ENCODE data around the gene SOX13.

Gene SOX13

DNA sequence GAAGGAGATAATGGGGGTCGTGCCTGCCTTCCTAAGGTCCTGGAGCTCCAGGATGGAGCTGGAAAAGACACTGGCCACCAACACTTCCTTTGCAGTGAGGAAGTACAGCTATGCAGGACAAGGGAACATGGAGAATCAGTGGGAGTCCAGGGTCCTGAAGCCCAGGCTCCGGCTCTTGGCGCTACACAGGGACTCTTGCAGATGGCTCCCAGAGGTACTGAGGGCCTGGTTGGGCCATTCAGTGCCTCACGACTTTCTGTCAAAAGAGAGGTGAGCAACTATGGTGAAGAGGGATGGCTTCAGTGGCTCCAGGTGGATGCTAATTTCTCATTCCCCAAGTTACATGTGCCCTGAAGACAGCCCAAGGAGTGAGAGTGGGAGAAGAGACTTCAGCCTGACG, 80.8 kb downstream of the SOX13 start:
- no peak for DNase-seq (ENCODE audit: low read depth in 2 of 2)

DNA sequence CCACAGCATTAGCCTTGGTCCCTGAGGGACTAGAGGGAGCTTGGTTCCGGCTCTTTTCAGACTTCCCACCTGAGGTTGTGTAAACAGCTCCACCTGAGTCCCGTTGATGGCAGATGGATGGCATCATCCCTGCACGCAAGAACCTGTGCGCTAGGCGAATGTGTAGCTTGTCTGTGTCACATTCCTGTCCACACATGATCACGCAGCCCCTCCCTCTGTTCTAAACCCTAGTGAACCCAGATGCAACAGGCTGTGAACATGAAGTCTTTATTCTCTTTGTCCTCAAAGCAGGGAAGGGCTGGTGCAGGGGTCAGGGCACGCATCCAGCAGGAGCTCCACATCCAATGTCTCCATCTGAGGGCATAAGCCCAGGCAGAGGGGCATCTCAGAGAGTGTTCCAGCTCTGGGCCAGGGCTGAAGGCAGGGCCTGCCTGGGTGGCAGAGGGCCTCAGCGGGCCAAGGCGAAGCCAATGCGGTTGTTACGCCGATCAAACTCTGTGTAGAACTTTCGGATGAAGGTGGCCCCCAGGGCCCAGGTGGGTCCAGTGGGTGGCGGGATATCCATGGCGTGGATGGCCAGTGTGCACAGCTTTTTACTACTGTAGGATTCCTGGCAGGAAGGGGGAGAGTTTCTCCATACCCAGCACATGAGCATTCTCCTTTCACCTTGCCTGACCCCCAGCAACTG, 81.8 kb downstream of the SOX13 start:
- no peak for DNase-seq (ENCODE audit: low read depth in 2 of 2)

DNA sequence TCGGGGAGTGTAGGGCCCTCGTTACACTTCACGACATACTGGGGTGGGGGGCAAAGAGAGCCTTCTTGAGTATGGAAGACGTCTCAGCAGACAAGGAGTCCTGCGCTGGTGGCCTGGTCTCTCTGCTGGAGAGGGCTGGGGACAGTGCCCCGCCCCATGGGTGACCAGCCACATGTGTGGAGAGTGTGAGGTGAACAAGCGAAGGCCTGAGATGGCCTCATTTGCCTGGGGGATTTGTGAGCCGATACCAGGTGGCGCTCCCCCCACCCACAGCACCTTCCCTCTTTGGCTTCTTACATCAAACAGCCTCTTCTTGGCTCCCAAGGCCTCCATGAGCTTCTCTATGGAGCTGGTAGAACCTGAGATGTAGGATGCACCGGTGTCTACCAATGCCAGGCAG, 83.0 kb downstream of the SOX13 start:
- DNase-seq (ENCODE audit: low read depth in 2 of 2): no peak

DNA sequence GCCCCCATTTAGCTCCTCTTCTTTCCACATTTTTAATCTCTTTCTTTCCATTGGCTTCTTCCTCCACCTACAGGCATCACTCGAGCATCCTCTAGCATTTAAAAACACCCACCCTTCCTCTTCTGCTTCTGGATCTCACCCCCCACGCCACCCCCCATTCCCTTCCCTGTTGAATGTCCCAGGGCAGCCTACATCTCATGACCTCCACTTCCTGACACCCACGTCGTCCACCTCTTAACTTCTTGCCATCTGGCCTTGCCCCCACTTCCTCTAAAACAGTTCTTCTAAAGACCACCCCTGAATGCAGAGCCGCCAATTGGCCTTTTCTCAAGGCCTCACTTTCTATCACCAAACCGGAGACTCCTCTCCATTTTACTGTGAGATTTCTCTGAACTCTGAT, 85.0 kb downstream of the SOX13 start:
- no peak for DNase-seq (ENCODE audit: low read depth in 2 of 2)

DNA sequence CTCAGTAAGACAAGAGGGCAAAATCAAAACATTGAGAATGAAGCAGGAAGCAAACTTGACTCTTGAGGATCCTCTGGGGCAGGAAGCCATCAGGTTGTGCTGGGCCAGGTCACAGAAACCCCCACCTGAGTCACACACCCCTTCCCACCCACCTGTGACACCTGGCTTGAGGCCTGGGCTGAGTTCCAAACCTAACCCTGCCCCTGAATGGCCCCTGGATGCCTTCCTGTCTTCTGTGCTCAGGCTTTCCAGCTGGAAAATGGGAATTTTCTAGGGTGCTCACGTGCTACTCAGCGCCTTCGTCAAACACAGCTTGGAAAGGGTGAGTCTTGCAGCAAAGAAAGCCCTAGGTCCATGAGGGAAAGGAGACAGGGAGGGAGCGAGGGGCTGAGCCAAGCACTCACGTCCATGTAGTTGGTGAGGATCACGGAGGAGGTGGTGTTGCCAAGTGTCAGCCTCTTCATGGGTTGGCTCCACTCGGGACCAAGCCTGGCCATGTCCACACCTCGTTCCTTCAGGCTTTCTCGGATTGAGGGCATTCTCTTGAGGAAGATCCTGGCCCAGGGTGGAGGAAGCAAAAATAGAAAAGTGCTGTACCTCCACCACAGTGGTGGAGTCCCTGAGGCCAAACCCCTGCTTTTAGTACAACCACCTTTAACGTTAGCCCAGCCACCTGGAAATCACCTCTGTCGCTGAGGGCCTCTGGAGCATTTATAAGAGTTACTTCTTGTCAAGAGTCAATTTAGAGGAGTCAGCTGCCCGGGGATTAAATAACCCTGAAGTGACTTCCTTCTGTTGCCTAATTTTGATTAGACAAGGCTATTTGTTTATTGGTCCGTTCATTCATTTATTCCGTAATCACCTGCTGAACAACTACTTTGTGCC, 88.9 kb downstream of the SOX13 start:
- DNase-seq (ENCODE audit: low read depth in 2 of 2): no peak

DNA sequence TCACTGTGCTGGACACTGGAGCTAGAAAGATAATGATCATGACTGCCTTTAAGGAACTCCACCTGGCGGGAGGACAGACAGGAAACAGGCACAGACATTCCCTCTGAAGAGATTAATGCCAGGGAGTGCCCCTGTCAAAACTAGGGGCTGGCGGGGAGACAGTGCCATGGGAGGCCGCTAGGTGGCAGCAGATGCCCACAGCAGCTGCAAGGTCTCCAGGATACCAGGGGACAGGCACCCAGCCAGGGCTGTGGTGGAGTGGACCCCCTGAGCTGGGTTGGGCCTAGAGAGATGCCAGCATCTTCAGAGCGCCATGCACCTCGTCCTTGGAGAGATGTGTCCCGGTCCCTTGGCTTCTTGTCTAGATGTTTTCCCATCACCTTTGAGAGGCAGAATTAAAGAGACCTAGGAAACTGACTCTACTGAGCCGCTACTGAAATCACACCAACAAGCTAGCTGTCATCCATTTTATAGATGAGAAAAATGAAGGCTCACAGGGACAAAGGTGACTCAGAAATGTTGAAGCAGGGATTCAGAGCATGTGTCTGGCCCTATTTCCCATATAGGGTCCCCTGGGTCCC, 89.7 kb downstream of the SOX13 start:
- peak; percentile 29 to 35 for DNase-seq (ENCODE audit: low read depth in 2 of 2)

DNA sequence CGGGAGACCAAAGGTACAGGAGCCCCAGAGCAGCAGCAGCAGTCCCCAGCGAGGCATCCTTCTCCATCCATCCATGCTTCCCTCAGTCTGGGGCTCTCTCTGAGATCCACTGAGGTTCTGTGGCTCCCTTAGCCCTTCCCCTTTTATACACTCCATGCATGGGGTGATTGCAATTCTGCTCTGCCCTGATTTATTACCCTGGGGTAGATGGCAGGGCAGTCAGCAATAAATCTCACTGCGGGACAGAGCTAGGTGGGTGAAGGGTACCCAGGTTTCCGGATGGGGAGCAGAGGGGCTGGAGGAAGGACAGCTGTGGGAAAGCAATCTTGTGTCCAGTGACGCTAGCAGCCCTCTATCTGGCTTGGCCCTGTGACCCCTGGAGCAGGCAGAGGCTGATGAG, 93.3 kb downstream of the SOX13 start, which contains the start of gene REN:
REN (minus strand) TSS at position 119 of the 400 bp plus-strand sequence; CDS start at position 75, 44 bp downstream.
- no peak for DNase-seq (ENCODE audit: low read depth in 2 of 2)

DNA sequence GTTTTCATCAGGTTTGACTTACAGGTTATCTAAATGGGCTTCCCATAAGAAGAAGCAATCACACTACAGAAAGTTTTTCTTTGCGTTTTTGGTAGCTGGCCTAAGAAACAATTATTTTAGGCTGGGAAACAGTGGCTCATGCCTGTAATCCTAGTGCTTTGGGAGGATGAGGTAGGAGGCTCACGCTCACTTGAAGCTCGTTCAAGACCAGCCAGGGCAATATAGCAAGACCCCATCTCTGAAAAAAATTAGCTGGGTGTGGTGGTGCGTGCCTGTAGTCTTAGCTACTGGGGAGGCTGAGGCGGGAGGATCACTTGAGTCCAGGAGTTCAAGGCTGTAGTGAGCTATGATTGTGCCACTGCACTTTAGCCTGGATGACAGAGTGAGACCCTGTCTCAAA, 94.8 kb downstream of the SOX13 start:
- no peak for DNase-seq (ENCODE audit: low read depth in 2 of 2)

DNA sequence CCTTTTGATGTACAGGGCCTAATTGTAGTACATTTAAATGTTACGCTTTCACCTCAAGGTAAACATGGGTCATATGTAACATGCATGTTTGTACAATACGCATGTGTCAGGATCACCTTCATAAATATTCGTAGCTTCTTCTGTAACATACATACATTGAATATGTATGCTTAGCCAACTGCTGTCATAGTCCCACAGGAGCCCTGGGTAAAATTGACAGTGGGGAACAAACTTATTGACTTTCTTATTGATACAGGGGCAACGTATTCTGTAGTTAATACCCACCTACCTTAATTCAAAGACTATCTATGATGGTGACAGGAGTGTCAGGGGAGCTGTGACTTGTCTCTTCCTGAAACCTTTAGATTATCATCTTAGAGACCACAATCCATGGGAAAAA, 96.9 kb downstream of the SOX13 start:
- no peak for DNase-seq (ENCODE audit: low read depth in 2 of 2)

DNA sequence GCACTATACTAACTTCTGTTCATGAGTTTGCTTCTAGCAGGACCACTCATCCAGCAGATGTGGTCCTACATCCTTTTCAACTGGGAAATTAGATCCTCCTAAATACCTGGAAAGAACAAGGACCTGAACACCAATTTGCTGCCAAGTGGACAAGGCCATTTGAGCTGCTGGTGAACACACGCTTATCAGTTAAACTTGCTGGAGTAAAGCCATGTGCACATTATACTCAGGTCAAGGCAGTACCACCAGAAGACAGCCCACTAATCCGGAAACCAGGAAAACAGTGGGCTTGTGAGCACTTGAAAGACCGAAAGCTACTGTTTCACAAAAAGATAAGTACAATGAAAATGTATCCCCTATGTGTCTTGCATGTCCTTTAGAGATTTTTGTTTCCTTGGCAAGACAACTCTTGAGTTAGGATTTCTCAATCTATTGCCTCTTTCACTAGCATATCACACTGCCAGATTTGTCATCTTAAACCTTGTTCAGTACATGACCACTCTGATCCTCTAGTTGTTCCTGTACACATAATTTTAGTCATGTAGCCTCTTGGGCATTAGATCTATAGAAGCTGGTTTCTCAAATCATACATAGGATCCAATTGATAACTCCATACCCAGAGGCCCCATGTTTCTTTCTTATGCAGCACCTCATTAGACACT, 97.7 kb downstream of the SOX13 start:
- no peak for DNase-seq (ENCODE audit: low read depth in 2 of 2)

DNA sequence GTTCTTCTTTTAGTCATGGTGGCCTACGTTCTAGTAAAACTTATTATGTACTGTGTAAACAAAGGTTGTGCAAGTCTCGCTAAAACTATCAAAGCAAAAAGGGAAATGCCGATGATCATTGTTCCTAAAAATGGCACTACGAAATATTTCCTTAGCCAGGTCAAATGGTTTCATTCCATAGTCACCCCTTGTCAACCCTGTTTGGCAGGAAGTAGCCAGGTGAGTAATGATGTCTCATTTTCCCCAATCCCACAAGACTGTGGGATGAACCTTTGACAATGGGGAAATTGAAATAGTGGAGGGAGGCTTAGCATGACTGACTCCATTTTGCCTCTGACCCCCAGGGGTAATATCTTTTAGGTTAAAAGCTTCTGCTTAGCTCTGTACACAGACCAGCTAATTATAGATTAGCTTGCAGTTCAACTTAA, 98.8 kb downstream of the SOX13 start:
- peak in 1 of 2 experiments; percentile 6 for DNase-seq (ENCODE audit: low read depth in 2 of 2)

DNA sequence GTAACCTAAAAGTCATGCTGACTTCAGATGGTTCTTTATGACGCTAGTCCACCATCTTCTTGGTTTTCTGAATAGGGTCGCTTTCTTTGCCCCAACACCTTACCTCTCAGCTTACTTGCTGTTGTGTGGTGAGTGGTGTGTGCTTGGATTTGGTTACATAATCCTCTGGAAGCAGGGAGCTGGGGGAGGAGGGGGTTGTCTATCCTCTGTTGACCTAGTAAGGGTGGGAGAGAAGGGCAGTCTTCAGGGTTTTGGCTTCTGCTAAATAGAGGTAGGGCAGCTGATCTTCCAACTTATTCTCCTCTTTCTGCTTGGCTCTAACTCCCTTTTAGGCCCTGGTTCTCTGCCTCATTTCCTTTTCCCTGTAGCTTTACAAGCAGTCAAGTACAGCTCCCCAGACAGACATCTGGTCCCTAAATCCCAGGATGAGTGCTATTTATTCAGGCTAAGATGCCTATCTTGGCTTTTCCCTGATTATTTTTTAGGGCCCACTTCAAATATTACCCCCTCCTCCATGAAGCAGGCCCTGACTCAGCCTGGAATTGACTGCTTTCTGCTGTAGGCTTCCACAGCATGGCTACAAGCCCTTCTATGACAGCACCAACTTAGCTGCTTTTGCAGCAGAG, 99.6 kb downstream of the SOX13 start:
- no peak for DNase-seq (ENCODE audit: low read depth in 2 of 2)

DNA sequence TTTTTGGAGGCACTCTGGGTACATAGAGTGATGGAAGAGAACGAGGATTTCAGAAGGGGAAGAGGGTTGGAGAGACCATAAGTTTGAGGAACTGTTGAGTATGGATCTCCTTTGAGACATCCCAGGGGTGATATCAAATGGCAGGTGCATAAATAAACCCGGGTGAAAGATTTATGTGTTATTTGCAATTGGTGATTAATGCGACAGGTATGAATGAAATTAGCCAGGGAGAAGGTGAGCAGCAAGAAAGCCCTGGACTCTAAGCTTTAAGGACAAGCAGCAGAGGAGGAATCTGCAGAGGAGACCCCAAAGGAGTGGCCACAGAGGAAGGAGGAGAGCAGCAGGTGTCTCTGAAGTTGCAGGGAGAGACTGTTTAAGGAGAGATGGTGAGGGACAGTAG, 102.0 kb downstream of the SOX13 start:
- DNase-seq (ENCODE audit: low read depth in 2 of 2): no peak

DNA sequence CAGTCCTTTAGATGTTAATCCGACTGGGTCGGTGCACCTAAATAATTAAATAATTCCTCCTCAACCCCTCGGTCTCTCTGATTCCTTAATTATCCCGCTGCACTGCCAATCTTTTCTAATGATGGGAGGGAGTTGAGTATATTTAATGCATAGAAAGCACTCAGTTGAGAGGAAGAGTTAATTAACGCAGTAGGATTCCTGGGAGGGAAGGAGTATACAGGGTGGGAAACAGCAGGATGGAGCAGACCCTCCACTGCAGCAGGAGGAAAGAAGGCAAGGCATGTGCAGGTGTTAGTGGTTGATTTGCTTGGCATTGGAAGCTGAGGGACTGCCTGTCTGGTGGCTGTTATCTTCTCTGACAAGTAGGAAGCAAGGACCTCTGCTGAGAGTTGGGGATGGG, 103.1 kb downstream of the SOX13 start:
- DNase-seq (ENCODE audit: low read depth in 2 of 2): no peak

DNA sequence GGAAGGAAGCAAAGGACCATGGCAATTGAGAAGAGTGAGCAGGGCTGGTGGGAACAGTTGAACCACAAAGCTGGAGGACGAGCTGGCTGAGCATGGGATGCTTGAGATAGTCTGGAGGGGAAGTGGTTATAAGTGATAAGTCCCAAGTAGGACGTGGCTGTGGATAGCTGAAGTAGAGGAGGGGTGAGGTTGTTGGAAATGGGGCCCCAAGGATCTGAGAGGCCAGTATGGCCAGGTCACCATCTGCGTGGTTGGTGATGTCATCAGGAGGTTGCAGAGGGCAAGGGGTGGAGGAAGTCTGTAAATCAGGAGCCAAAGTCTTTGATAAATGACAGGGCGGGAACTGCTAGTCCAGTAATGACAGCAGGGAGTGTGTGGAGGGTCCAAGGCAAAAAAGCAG, 104.2 kb downstream of the SOX13 start:
- no peak for DNase-seq (ENCODE audit: low read depth in 2 of 2)
